PC-9 (cell line): Measurements from ENCODE around the gene ABCB6.

Source experiments
- EZH2 ChIP-seq: fragments of 200-600 bp; sonication (generic); IDR thresholded peaks from 2 replicates; pipeline ENCODE4 v1.8.0; 2017; ENCODE audit warnings: antibody characterized with exemption, low read depth
- TF ChIP-seq, protein P1 (sequence below): fragments of 200-600 bp; sonication (generic); conservative IDR thresholded peaks from 2 replicates; pipeline ENCODE4 v1.6.1; 2017; ENCODE audit warnings: mixed run types, antibody characterized with exemption, mild to moderate bottlenecking, moderate library complexity

DNA sequence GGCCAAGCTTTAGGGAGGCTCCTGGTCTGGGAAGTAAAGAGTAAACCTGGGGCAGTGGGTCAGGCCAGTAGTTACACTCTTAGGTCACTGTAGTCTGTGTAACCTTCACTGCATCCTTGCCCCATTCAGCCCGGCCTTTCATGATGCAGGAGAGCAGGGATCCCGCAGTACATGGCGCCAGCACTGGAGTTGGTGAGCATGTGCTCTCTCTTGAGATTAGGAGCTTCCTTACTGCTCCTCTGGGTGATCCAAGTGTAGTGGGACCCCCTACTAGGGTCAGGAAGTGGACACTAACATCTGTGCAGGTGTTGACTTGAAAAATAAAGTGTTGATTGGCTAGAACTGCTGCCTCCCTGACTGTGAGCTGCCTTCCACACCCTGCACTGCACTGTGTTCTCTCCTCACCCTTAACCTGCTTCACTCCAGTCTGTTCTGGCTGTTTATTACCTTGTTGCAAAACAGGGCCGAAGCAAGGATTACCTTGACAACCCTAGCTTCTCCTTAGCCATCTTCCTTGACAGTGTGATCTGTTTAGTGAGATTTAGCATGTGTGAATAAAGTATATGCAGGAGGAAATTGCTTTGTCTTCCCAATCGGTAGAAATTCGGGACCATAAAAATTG is 35.5 kb downstream of the ABCB6 start:
- TF ChIP-seq, protein P1, sequence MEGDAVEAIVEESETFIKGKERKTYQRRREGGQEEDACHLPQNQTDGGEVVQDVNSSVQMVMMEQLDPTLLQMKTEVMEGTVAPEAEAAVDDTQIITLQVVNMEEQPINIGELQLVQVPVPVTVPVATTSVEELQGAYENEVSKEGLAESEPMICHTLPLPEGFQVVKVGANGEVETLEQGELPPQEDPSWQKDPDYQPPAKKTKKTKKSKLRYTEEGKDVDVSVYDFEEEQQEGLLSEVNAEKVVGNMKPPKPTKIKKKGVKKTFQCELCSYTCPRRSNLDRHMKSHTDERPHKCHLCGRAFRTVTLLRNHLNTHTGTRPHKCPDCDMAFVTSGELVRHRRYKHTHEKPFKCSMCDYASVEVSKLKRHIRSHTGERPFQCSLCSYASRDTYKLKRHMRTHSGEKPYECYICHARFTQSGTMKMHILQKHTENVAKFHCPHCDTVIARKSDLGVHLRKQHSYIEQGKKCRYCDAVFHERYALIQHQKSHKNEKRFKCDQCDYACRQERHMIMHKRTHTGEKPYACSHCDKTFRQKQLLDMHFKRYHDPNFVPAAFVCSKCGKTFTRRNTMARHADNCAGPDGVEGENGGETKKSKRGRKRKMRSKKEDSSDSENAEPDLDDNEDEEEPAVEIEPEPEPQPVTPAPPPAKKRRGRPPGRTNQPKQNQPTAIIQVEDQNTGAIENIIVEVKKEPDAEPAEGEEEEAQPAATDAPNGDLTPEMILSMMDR: no peak
- TF ChIP-seq EZH2: no peak
